ENCODE measurements around the gene FUBP3.

FUBP3 gene

GRCh38 chr9:130578865-130579737 is at the start of gene FUBP3:
TSS of gene FUBP3 (plus strand) at chr9:130579577. CDS start at chr9:130579681, 104 bp downstream.
- peak in 1 of 2 experiments; percentile 52 for DNase-seq

- no peak for DNase-seq
Observed at GRCh38 chr9:130530938-130531337, 48.4 kb upstream of the FUBP3 start.

- no peak for DNase-seq
Observed at GRCh38 chr9:130531670-130532069, 47.7 kb upstream of the FUBP3 start.

- no peak for DNase-seq
Observed at GRCh38 chr9:130532426-130533080, 46.8 kb upstream of the FUBP3 start.

GRCh38 chr9:130535818-130536521 is 43.4 kb upstream of the FUBP3 start:
- no peak for DNase-seq

GRCh38 chr9:130536701-130537107 is 42.7 kb upstream of the FUBP3 start:
- DNase-seq: no peak

- DNase-seq: no peak
Observed at GRCh38 chr9:130537346-130538050, 41.9 kb upstream of the FUBP3 start.

GRCh38 chr9:130539420-130540223 is 39.8 kb upstream of the FUBP3 start:
- no peak for DNase-seq

- DNase-seq: no peak
Observed at GRCh38 chr9:130541533-130541932, 37.8 kb upstream of the FUBP3 start.

- no peak for DNase-seq
Observed at GRCh38 chr9:130542038-130542437, 37.3 kb upstream of the FUBP3 start.

GRCh38 chr9:130542457-130543228 is 36.7 kb upstream of the FUBP3 start:
- no peak for DNase-seq

- no peak for DNase-seq
Observed at GRCh38 chr9:130543368-130543767, 36.0 kb upstream of the FUBP3 start.

- no peak for DNase-seq
Observed at GRCh38 chr9:130543859-130544258, 35.5 kb upstream of the FUBP3 start.

GRCh38 chr9:130544364-130544763 is 35.0 kb upstream of the FUBP3 start:
- DNase-seq: no peak

GRCh38 chr9:130548103-130548502 is 31.3 kb upstream of the FUBP3 start:
- no peak for DNase-seq

- DNase-seq: no peak
Observed at GRCh38 chr9:130549093-130549735, 30.2 kb upstream of the FUBP3 start.

GRCh38 chr9:130554606-130555005 is 24.8 kb upstream of the FUBP3 start:
- no peak for DNase-seq

GRCh38 chr9:130555061-130555460 is 24.3 kb upstream of the FUBP3 start:
- DNase-seq: no peak

- no peak for DNase-seq
Observed at GRCh38 chr9:130555968-130556367, 23.4 kb upstream of the FUBP3 start.

GRCh38 chr9:130556396-130557076 is 22.8 kb upstream of the FUBP3 start:
- no peak for DNase-seq

Measured in cerebellar nuclear complex (tissue), 1 donor.